ENCODE results near the gene PIK3AP1. TPM values are rescaled to one million over a fixed set of nuclear protein-coding genes. Genes with fewer than 3 reads are reported as not detected.

Gene PIK3AP1
- total RNA-seq, 1 experiment from 2014 or later = 4.3 TPM

DNA sequence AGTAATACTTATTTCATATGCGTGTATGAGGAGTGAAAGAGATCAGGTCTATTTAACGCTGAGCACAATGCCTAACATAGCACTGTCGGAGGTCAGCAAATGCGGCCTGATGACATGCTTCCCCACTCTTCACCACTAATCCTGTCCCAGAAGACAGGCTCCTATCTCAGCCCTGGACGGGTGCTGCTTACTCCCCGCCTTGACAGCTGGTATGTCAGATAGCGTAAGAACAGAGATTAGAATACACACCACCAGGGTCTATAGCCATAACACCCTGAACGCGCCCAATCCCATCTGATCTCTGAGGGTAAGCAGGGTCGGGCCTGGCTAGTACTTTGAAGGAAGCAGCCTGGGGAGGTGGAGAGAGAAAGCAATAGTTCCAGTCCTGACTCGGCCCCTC lies 101.2 kb downstream of the PIK3AP1 start:
- H3K9me3 Mint-ChIP-seq = no peaks in the 10 kb centered on the region
- no peak overlapping the region for H3K4me3 Mint-ChIP-seq
- no peaks in the 10 kb centered on the region; the same call in 1 of the 2 replicates for H3K27me3 Mint-ChIP-seq (ENCODE audit: low read depth)
- ChIA-PET CTCF (no interaction called here), POLR2A (no interaction called here)
- no peak for ATAC-seq
- no peak overlapping the region for H3K27ac Mint-ChIP-seq
- peaks cover 7% of the 10 kb centered on the region for H3K4me1 Mint-ChIP-seq
- TF ChIP-seq, protein P1, sequence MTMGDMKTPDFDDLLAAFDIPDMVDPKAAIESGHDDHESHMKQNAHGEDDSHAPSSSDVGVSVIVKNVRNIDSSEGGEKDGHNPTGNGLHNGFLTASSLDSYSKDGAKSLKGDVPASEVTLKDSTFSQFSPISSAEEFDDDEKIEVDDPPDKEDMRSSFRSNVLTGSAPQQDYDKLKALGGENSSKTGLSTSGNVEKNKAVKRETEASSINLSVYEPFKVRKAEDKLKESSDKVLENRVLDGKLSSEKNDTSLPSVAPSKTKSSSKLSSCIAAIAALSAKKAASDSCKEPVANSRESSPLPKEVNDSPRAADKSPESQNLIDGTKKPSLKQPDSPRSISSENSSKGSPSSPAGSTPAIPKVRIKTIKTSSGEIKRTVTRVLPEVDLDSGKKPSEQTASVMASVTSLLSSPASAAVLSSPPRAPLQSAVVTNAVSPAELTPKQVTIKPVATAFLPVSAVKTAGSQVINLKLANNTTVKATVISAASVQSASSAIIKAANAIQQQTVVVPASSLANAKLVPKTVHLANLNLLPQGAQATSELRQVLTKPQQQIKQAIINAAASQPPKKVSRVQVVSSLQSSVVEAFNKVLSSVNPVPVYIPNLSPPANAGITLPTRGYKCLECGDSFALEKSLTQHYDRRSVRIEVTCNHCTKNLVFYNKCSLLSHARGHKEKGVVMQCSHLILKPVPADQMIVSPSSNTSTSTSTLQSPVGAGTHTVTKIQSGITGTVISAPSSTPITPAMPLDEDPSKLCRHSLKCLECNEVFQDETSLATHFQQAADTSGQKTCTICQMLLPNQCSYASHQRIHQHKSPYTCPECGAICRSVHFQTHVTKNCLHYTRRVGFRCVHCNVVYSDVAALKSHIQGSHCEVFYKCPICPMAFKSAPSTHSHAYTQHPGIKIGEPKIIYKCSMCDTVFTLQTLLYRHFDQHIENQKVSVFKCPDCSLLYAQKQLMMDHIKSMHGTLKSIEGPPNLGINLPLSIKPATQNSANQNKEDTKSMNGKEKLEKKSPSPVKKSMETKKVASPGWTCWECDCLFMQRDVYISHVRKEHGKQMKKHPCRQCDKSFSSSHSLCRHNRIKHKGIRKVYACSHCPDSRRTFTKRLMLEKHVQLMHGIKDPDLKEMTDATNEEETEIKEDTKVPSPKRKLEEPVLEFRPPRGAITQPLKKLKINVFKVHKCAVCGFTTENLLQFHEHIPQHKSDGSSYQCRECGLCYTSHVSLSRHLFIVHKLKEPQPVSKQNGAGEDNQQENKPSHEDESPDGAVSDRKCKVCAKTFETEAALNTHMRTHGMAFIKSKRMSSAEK (CRISPR knock-in tag; IDR thresholded peaks at IDR 0.05; ENCODE audit: borderline replicate concordance) = no peak
- TF ChIP-seq, protein P2, sequence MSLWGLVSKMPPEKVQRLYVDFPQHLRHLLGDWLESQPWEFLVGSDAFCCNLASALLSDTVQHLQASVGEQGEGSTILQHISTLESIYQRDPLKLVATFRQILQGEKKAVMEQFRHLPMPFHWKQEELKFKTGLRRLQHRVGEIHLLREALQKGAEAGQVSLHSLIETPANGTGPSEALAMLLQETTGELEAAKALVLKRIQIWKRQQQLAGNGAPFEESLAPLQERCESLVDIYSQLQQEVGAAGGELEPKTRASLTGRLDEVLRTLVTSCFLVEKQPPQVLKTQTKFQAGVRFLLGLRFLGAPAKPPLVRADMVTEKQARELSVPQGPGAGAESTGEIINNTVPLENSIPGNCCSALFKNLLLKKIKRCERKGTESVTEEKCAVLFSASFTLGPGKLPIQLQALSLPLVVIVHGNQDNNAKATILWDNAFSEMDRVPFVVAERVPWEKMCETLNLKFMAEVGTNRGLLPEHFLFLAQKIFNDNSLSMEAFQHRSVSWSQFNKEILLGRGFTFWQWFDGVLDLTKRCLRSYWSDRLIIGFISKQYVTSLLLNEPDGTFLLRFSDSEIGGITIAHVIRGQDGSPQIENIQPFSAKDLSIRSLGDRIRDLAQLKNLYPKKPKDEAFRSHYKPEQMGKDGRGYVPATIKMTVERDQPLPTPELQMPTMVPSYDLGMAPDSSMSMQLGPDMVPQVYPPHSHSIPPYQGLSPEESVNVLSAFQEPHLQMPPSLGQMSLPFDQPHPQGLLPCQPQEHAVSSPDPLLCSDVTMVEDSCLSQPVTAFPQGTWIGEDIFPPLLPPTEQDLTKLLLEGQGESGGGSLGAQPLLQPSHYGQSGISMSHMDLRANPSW (CRISPR knock-in tag; conservative IDR thresholded peaks at IDR 0.05; ENCODE audit: low read depth) = no peak
- TF ChIP-seq, protein P3, sequence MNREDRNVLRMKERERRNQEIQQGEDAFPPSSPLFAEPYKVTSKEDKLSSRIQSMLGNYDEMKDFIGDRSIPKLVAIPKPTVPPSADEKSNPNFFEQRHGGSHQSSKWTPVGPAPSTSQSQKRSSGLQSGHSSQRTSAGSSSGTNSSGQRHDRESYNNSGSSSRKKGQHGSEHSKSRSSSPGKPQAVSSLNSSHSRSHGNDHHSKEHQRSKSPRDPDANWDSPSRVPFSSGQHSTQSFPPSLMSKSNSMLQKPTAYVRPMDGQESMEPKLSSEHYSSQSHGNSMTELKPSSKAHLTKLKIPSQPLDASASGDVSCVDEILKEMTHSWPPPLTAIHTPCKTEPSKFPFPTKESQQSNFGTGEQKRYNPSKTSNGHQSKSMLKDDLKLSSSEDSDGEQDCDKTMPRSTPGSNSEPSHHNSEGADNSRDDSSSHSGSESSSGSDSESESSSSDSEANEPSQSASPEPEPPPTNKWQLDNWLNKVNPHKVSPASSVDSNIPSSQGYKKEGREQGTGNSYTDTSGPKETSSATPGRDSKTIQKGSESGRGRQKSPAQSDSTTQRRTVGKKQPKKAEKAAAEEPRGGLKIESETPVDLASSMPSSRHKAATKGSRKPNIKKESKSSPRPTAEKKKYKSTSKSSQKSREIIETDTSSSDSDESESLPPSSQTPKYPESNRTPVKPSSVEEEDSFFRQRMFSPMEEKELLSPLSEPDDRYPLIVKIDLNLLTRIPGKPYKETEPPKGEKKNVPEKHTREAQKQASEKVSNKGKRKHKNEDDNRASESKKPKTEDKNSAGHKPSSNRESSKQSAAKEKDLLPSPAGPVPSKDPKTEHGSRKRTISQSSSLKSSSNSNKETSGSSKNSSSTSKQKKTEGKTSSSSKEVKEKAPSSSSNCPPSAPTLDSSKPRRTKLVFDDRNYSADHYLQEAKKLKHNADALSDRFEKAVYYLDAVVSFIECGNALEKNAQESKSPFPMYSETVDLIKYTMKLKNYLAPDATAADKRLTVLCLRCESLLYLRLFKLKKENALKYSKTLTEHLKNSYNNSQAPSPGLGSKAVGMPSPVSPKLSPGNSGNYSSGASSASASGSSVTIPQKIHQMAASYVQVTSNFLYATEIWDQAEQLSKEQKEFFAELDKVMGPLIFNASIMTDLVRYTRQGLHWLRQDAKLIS (CRISPR knock-in tag; IDR thresholded peaks at IDR 0.05; ENCODE audit: borderline replicate concordance) = no peak
- TF ChIP-seq, protein P4, sequence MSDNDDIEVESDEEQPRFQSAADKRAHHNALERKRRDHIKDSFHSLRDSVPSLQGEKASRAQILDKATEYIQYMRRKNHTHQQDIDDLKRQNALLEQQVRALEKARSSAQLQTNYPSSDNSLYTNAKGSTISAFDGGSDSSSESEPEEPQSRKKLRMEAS (CRISPR knock-in tag; IDR thresholded peaks at IDR 0.05) = no peak
- TF ChIP-seq, protein P5, sequence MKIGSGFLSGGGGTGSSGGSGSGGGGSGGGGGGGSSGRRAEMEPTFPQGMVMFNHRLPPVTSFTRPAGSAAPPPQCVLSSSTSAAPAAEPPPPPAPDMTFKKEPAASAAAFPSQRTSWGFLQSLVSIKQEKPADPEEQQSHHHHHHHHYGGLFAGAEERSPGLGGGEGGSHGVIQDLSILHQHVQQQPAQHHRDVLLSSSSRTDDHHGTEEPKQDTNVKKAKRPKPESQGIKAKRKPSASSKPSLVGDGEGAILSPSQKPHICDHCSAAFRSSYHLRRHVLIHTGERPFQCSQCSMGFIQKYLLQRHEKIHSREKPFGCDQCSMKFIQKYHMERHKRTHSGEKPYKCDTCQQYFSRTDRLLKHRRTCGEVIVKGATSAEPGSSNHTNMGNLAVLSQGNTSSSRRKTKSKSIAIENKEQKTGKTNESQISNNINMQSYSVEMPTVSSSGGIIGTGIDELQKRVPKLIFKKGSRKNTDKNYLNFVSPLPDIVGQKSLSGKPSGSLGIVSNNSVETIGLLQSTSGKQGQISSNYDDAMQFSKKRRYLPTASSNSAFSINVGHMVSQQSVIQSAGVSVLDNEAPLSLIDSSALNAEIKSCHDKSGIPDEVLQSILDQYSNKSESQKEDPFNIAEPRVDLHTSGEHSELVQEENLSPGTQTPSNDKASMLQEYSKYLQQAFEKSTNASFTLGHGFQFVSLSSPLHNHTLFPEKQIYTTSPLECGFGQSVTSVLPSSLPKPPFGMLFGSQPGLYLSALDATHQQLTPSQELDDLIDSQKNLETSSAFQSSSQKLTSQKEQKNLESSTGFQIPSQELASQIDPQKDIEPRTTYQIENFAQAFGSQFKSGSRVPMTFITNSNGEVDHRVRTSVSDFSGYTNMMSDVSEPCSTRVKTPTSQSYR (CRISPR knock-in tag; IDR thresholded peaks at IDR 0.05) = no peak
- TF ChIP-seq, protein P6, sequence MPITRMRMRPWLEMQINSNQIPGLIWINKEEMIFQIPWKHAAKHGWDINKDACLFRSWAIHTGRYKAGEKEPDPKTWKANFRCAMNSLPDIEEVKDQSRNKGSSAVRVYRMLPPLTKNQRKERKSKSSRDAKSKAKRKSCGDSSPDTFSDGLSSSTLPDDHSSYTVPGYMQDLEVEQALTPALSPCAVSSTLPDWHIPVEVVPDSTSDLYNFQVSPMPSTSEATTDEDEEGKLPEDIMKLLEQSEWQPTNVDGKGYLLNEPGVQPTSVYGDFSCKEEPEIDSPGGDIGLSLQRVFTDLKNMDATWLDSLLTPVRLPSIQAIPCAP (CRISPR knock-in tag; IDR thresholded peaks at IDR 0.05) = no peak
- TF ChIP-seq MXD4 (CRISPR knock-in tag; IDR thresholded peaks at IDR 0.05; ENCODE audit: borderline replicate concordance) = no peak
- TF ChIP-seq JUN (CRISPR knock-in tag; IDR thresholded peaks at IDR 0.05) = no peak
- TF ChIP-seq, protein P7, sequence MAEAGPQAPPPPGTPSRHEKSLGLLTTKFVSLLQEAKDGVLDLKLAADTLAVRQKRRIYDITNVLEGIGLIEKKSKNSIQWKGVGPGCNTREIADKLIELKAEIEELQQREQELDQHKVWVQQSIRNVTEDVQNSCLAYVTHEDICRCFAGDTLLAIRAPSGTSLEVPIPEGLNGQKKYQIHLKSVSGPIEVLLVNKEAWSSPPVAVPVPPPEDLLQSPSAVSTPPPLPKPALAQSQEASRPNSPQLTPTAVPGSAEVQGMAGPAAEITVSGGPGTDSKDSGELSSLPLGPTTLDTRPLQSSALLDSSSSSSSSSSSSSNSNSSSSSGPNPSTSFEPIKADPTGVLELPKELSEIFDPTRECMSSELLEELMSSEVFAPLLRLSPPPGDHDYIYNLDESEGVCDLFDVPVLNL (CRISPR knock-in tag; IDR thresholded peaks at IDR 0.05; ENCODE audit: borderline replicate concordance, low read depth) = no peak
- TF ChIP-seq, protein P8, sequence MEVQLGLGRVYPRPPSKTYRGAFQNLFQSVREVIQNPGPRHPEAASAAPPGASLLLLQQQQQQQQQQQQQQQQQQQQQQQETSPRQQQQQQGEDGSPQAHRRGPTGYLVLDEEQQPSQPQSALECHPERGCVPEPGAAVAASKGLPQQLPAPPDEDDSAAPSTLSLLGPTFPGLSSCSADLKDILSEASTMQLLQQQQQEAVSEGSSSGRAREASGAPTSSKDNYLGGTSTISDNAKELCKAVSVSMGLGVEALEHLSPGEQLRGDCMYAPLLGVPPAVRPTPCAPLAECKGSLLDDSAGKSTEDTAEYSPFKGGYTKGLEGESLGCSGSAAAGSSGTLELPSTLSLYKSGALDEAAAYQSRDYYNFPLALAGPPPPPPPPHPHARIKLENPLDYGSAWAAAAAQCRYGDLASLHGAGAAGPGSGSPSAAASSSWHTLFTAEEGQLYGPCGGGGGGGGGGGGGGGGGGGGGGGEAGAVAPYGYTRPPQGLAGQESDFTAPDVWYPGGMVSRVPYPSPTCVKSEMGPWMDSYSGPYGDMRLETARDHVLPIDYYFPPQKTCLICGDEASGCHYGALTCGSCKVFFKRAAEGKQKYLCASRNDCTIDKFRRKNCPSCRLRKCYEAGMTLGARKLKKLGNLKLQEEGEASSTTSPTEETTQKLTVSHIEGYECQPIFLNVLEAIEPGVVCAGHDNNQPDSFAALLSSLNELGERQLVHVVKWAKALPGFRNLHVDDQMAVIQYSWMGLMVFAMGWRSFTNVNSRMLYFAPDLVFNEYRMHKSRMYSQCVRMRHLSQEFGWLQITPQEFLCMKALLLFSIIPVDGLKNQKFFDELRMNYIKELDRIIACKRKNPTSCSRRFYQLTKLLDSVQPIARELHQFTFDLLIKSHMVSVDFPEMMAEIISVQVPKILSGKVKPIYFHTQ (CRISPR knock-in tag; IDR thresholded peaks at IDR 0.05) = no peak
- TF ChIP-seq, protein P9, sequence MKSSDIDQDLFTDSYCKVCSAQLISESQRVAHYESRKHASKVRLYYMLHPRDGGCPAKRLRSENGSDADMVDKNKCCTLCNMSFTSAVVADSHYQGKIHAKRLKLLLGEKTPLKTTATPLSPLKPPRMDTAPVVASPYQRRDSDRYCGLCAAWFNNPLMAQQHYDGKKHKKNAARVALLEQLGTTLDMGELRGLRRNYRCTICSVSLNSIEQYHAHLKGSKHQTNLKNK (CRISPR knock-in tag; IDR thresholded peaks at IDR 0.05) = no peak
- no peak for TF ChIP-seq ZNF416 (CRISPR knock-in tag; IDR thresholded peaks at IDR 0.05)
- TF ChIP-seq, protein P10, sequence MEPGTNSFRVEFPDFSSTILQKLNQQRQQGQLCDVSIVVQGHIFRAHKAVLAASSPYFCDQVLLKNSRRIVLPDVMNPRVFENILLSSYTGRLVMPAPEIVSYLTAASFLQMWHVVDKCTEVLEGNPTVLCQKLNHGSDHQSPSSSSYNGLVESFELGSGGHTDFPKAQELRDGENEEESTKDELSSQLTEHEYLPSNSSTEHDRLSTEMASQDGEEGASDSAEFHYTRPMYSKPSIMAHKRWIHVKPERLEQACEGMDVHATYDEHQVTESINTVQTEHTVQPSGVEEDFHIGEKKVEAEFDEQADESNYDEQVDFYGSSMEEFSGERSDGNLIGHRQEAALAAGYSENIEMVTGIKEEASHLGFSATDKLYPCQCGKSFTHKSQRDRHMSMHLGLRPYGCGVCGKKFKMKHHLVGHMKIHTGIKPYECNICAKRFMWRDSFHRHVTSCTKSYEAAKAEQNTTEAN (CRISPR knock-in tag; IDR thresholded peaks at IDR 0.05) = no peak
- no peak for TF ChIP-seq HMGA2 (CRISPR knock-in tag; IDR thresholded peaks at IDR 0.05)
- no peak for TF ChIP-seq SMAD4 (CRISPR knock-in tag; IDR thresholded peaks at IDR 0.05)
- no peak for TF ChIP-seq MYBL2 (CRISPR knock-in tag; IDR thresholded peaks at IDR 0.05)
- DNase-seq (ENCODE audit: low spot score) = no peak
- H3K36me3 Mint-ChIP-seq = no peaks in the 10 kb centered on the region
